ENCODE data around the gene PRKAR1B. TPM values are rescaled to one million over a fixed set of nuclear protein-coding genes. Genes with fewer than 3 reads are reported as not detected.

The PRKAR1B gene
- total RNA-seq, 1 donor from 2014 or later, result 11.8 TPM

DNA sequence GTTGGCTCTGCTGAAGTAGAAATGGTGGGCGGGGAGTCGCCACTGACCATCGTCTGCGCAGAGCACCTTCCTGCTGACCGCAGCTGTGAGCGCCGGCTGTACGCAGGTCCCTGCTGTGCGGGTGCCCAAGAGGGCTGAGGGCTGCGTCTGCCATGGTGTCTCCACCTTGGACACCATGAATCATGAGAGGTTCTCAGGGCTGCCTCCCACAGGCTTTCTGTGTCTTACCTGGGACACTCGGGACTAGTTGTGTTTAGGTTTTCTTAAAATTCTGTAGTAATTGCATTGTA is 44.9 kb upstream of the PRKAR1B start:
- no peak overlapping the region for H3K27ac Mint-ChIP-seq
- peaks cover 3% of the 10 kb centered on the region for H3K36me3 ChIP-seq

DNA sequence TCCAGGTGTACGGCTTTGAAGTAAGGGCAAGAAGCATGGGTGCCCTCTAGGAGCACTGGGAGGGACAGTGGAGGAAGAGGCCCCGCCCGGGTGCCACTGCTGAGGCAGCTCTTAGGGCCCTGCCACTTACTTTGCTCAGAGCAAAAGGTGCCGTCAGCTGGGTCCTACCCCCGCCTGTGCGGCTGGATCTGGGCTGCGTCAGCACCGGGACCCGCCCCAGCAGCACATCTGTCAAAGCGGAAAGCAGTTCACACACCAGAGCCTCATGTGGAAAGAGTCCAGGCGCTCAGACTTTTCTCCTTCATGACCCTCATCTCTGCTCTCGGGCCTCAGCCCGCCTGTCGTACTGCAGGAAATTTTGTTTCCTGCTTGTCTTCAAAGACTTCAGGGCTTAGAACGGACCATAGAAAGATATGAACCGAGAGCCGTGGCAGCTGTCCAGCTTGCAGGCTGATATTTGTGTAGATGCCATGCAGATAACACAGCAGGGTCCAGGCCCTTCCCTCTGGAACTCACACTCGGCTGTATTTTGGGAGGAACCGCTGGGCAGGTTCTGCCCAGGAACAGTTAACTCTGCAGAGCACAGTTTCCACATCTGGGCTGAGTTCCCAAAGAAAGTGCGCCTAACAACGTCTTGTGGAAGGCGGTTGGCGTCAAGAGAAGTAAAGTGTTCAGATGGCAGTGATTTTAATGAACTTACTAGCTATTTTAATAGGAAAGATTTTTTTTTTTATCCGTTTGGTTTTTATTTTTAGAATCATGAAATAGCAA is 44.3 kb upstream of the PRKAR1B start:
- no peak overlapping the region for H3K27ac ChIP-seq
- H2AFZ ChIP-seq (replicated peaks), result no peak overlapping the region
- no peaks in the 10 kb centered on the region for H3K79me2 ChIP-seq (ENCODE audit: low read depth)
- no peaks in the 10 kb centered on the region for H3K4me1 ChIP-seq
- H3K4me3 ChIP-seq, result no peak overlapping the region
- H3K27me3 ChIP-seq, result no peaks in the 10 kb centered on the region
- no peak for DNase-seq (ENCODE audit: low spot score)
- Mint-ChIP-seq H3K36me3 (peaks cover 16% of the 10 kb centered on the region), H3K9me3 (peaks cover 2% of the 10 kb centered on the region), H3K27me3 (ENCODE audit: insufficient read depth, low read depth) (peaks cover 3% of the 10 kb centered on the region), H3K4me3 (no peak overlapping the region), H3K4me1 (no peaks in the 10 kb centered on the region), H3K27ac (no peak overlapping the region)
- peaks cover 6% of the 10 kb centered on the region for H3F3A ChIP-seq (ENCODE audit: low read depth)
- no peak for TF ChIP-seq EZH2 (IDR thresholded peaks at IDR 0.05)
- TF ChIP-seq, protein P1, sequence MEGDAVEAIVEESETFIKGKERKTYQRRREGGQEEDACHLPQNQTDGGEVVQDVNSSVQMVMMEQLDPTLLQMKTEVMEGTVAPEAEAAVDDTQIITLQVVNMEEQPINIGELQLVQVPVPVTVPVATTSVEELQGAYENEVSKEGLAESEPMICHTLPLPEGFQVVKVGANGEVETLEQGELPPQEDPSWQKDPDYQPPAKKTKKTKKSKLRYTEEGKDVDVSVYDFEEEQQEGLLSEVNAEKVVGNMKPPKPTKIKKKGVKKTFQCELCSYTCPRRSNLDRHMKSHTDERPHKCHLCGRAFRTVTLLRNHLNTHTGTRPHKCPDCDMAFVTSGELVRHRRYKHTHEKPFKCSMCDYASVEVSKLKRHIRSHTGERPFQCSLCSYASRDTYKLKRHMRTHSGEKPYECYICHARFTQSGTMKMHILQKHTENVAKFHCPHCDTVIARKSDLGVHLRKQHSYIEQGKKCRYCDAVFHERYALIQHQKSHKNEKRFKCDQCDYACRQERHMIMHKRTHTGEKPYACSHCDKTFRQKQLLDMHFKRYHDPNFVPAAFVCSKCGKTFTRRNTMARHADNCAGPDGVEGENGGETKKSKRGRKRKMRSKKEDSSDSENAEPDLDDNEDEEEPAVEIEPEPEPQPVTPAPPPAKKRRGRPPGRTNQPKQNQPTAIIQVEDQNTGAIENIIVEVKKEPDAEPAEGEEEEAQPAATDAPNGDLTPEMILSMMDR (IDR thresholded peaks at IDR 0.05), result no peak
- no peak for TF ChIP-seq EZH2phosphoT487 (IDR thresholded peaks at IDR 0.05)
- H4K20me1 ChIP-seq (ENCODE audit: low read depth), result no peaks in the 10 kb centered on the region
- H3K9ac ChIP-seq, result no peak overlapping the region
- no peak overlapping the region for H3K4me2 ChIP-seq
- H3K36me3 ChIP-seq, result peaks cover 3% of the 10 kb centered on the region
- no peaks in the 10 kb centered on the region for H3K9me3 ChIP-seq (ENCODE audit: low read depth)

More for the DNA sequence above, 44.9 kb upstream of the PRKAR1B start:
- Histone ChIP-seq H3K4me3 (no peak overlapping the region), H2AFZ (replicated peaks) (no peak overlapping the region), H4K20me1 (ENCODE audit: low read depth) (no peaks in the 10 kb centered on the region), H3K27ac (no peak overlapping the region), H3K79me2 (ENCODE audit: low read depth) (no peaks in the 10 kb centered on the region), H3K9ac (no peak overlapping the region), H3K27me3 (no peaks in the 10 kb centered on the region), H3K4me2 (no peak overlapping the region), H3F3A (ENCODE audit: low read depth) (peaks cover 6% of the 10 kb centered on the region), H3K9me3 (ENCODE audit: low read depth) (no peaks in the 10 kb centered on the region), H3K4me1 (no peaks in the 10 kb centered on the region)
- Mint-ChIP-seq H3K4me1 (no peaks in the 10 kb centered on the region), H3K9me3 (peaks cover 2% of the 10 kb centered on the region), H3K27me3 (ENCODE audit: insufficient read depth, low read depth) (peaks cover 3% of the 10 kb centered on the region), H3K4me3 (no peak overlapping the region), H3K36me3 (peaks cover 14% of the 10 kb centered on the region)
- no peak for DNase-seq (ENCODE audit: low spot score)
- TF ChIP-seq EZH2phosphoT487 (IDR thresholded peaks at IDR 0.05), result no peak
- TF ChIP-seq, protein P1 (IDR thresholded peaks at IDR 0.05), result no peak
- no peak for TF ChIP-seq EZH2 (IDR thresholded peaks at IDR 0.05)

DNA sequence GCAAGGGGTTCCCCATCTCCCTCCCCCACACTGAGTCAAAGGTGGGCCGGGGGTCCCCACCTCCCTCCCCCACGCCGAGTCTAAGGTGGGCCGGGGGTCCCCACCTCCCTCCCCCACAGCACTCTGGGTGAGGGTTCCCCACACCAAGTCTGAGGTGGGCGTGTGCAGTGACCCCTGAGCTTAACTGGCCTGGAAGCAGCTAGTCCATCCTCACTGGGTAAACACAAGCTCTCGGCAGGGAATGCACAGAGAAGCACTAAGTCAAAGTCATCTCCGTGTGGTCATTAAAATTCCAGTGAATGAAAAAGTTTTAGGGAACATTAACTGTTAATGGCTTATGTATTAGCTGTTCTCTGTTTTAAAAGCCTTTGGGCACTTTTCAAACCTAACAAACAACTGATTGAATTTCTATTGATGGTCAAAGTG is 43.7 kb upstream of the PRKAR1B start:
- H3K27me3 Mint-ChIP-seq (ENCODE audit: insufficient read depth, low read depth), result peaks cover 3% of the 10 kb centered on the region
- no peaks in the 10 kb centered on the region for H3K4me1 ChIP-seq
- H3F3A ChIP-seq (ENCODE audit: low read depth), result peaks cover 6% of the 10 kb centered on the region
- H3K27ac Mint-ChIP-seq, result no peak overlapping the region
- H3K27me3 ChIP-seq, result no peaks in the 10 kb centered on the region
- H3K27ac ChIP-seq, result no peak overlapping the region
- H3K79me2 ChIP-seq (ENCODE audit: low read depth), result no peaks in the 10 kb centered on the region
- no peaks in the 10 kb centered on the region for H3K9me3 ChIP-seq (ENCODE audit: low read depth)
- no peak overlapping the region for H3K4me2 ChIP-seq
- TF ChIP-seq, protein P1 (IDR thresholded peaks at IDR 0.05), result no peak
- TF ChIP-seq EZH2phosphoT487 (IDR thresholded peaks at IDR 0.05) (no peak), EZH2 (IDR thresholded peaks at IDR 0.05) (no peak)
- no peak for DNase-seq (ENCODE audit: low spot score)
- H3K36me3 Mint-ChIP-seq, result peaks cover 19% of the 10 kb centered on the region
- peaks cover 3% of the 10 kb centered on the region for H3K36me3 ChIP-seq
- H4K20me1 ChIP-seq (ENCODE audit: low read depth), result no peaks in the 10 kb centered on the region
- H3K4me3 ChIP-seq, result no peak overlapping the region
- peaks cover 2% of the 10 kb centered on the region for H3K9me3 Mint-ChIP-seq
- H2AFZ ChIP-seq (replicated peaks), result no peak overlapping the region
- H3K9ac ChIP-seq, result no peak overlapping the region
- no peaks in the 10 kb centered on the region for H3K4me1 Mint-ChIP-seq
- H3K4me3 Mint-ChIP-seq, result no peak overlapping the region
